Upper lobe of left lung (tissue), 6 donors: ENCODE measurements around the gene ADCY7. TPM values are rescaled to one million over a fixed set of nuclear protein-coding genes. Genes with fewer than 3 reads are reported as not detected.

Source experiments
- ATAC-seq, 2 donors: fragments of 200-7000 bp; cut with Tn5 transposase; one replicate each; pipeline ENCODE4 v1.9.1; 2022; ENCODE audit warnings: mild to moderate bottlenecking in 2 of 2, moderate library complexity in 2 of 2; ENCODE audit not compliant: low FRiP score in 2 of 2
- DNase-seq, 2 donors: peaks; one replicate each; pipeline ENCODE4 v3.0.0-alpha.2; 2019 to 2020
- H3K27ac ChIP-seq, 4 donors: fragments of 200-600 bp; sonication (generic); one replicate each; pipeline ENCODE4 v1.5.1; 2016 to 2019
- H3K27me3 ChIP-seq, 4 donors: fragments of 200-600 bp; sonication (generic); one replicate each; pipeline ENCODE4 v1.5.1; 2017 to 2019
- H3K36me3 ChIP-seq, 4 donors: fragments of 200-600 bp; sonication (generic); one replicate each; pipeline ENCODE4 v1.5.1; 2016 to 2019
- H3K4me1 ChIP-seq, 4 donors: fragments of 200-600 bp; sonication (generic); one replicate each; pipeline ENCODE4 v1.5.1; 2018 to 2019
- H3K4me3 ChIP-seq, 4 donors: fragments of 200-600 bp; sonication (generic); one replicate each; pipeline ENCODE4 v1.5.1; 2017 to 2019; ENCODE audit warnings: mild to moderate bottlenecking in 2 of 4, moderate library complexity in 1 of 4
- H3K9me3 ChIP-seq, 4 donors: fragments of 200-600 bp; sonication (generic); one replicate each; pipeline ENCODE4 v1.5.1; 2018 to 2019
- EP300 ChIP-seq, 4 donors: sonication (generic); formaldehyde crosslinking; IDR thresholded peaks; one replicate each; pipeline ENCODE4 v1.5.1; 2017; ENCODE audit warnings: antibody characterized with exemption in 4 of 4, control low read depth in 2 of 4
- POLR2A ChIP-seq, 4 donors: fragments of 450-650 bp; IDR thresholded peaks; one replicate each; pipeline ENCODE4 v1.5.1; 2016 to 2017; ENCODE audit warnings: antibody characterized with exemption in 4 of 4, mild to moderate bottlenecking in 2 of 4
- POLR2AphosphoS5 ChIP-seq, 2 donors: sonication (generic); formaldehyde crosslinking; IDR thresholded peaks; one replicate each; pipeline ENCODE4 v1.5.1; 2017; ENCODE audit warnings: antibody characterized with exemption in 2 of 2
- WGBS, 2 donors: methylation state at CpG; one replicate each; pipeline ENCODE4 v1.1.5; 2017 to 2018; 5-methylcytosine and 5-hydroxymethylcytosine counted together
- total RNA-seq, 6 donors: library from RNA; depleted of rRNA in 4 of 6; stranded (reverse); fragments of >200 nt in 4 of 6; gene quantifications; one replicate each; pipeline versions ENCODE4 v1.1.0 to v1.2.1, GENCODE V29; 2016 to 2021
- TF ChIP-seq, protein P1 (sequence below), 6 experiments: fragments of 450-650 bp in 4 of 6; fragments of 200-600 bp in 2 of 6; sonication (generic) in 2 of 6; IDR thresholded peaks; one replicate each; pipeline ENCODE4 v1.5.1; 2016 to 2019; ENCODE audit warnings: antibody characterized with exemption in 6 of 6
- donor health status: DM: no; HTN: no; CAD: no; lungs with moderate emphysema.
- donor health status: DM: no; HTN: yes; CAD: no; lungs with severe emphysema.

Gene ADCY7
- total RNA-seq, 6 donors from 2014 or later = 46.9 to 177 (median 101) TPM

DNA sequence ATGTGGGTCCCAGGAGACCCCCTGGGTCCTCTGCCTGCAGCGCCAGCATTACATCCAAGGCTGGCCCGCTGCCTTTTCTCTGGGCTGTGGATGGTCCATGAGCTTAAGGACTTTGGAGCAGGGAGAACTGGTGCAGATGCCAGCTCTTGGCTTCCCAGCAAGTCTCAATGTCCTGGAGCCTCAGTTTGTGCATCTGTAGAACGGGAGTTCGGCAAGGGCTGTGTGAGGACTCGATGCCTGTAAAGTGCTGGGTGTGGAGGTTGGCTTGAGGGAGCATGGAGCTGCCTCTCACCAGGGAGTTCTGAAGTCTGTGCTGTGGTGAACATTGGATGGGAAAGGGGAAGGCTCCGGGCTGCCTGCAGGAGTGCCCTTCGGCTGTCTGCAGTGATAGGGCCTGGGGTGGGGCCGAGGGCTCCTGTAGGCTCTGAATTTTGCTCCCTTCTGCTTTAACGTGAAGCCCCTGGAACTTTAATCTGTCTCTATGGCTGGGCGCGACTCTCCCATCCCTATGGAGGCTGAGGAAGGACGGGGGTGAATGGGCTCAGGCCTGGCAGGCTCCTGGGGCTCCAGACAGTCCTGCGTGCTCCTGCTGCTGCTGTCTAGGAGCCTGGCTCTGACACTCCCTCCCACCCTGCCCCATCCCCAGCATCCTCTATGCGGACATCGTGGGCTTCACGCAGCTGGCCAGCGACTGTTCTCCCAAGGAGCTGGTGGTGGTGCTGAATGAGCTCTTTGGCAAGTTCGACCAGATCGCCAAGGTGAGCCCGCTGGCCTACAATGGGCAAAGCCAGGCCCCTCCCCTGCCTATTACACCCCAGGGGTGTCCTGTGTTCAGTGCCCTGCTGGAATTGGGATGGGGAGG, 27.9 kb downstream of the ADCY7 start:
- ATAC-seq = no peak
- H3K36me3 ChIP-seq = peaks cover 0 to 74% (median 43%) of the 10 kb centered on the region in 4 donors
- no peaks in the 10 kb centered on the region for H3K4me1 ChIP-seq
- no peaks in the 10 kb centered on the region for H3K27me3 ChIP-seq
- no peak overlapping the region for H3K27ac ChIP-seq
- no peak for DNase-seq
- TF ChIP-seq EP300 (IDR thresholded peaks at IDR 0.05) (no peak), POLR2AphosphoS5 (IDR thresholded peaks at IDR 0.05) (no peak), POLR2A (IDR thresholded peaks at IDR 0.05) (no peak)
- TF ChIP-seq, protein P1, sequence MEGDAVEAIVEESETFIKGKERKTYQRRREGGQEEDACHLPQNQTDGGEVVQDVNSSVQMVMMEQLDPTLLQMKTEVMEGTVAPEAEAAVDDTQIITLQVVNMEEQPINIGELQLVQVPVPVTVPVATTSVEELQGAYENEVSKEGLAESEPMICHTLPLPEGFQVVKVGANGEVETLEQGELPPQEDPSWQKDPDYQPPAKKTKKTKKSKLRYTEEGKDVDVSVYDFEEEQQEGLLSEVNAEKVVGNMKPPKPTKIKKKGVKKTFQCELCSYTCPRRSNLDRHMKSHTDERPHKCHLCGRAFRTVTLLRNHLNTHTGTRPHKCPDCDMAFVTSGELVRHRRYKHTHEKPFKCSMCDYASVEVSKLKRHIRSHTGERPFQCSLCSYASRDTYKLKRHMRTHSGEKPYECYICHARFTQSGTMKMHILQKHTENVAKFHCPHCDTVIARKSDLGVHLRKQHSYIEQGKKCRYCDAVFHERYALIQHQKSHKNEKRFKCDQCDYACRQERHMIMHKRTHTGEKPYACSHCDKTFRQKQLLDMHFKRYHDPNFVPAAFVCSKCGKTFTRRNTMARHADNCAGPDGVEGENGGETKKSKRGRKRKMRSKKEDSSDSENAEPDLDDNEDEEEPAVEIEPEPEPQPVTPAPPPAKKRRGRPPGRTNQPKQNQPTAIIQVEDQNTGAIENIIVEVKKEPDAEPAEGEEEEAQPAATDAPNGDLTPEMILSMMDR (IDR thresholded peaks at IDR 0.05) = no peak
- 86 to 96% methylated on average over 7 to 20 of the region's 20 CpGs for WGBS, 2 donors
- H3K4me3 ChIP-seq = no peak overlapping the region
- H3K9me3 ChIP-seq = no peaks in the 10 kb centered on the region

DNA sequence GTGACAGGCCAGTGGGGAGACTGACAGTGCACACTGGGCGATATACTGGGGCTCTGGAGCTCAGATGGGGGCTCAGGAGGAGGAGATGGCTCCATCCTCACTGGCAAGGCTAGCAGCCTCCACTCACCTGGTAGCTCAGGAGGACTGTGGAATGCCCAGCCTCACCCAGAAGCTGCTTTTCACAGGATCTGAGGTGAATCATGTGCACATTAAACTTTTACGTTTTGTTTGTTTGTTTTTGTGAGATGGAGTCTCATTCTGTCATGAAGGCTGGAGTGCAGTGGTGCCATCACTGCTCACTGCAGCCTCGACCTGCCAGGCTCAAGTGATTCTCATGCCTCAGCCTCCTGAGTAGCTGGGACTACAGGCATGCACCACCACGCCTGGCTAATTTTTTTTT, 28.6 kb downstream of the ADCY7 start:
- H3K27ac ChIP-seq = no peak overlapping the region
- no peak for DNase-seq
- TF ChIP-seq, protein P1 (IDR thresholded peaks at IDR 0.05) = no peak
- TF ChIP-seq POLR2A (IDR thresholded peaks at IDR 0.05) = no peak
- TF ChIP-seq EP300 (IDR thresholded peaks at IDR 0.05) = no peak
- TF ChIP-seq POLR2AphosphoS5 (IDR thresholded peaks at IDR 0.05) = no peak
- H3K9me3 ChIP-seq = no peaks in the 10 kb centered on the region
- peaks cover 0 to 77% (median 42%) of the 10 kb centered on the region in 4 donors for H3K36me3 ChIP-seq
- ATAC-seq = no peak
- no peaks in the 10 kb centered on the region for H3K4me1 ChIP-seq
- WGBS, 2 donors = 87 to 91% methylated on average over 4 of the region's 4 CpGs
- no peak overlapping the region for H3K4me3 ChIP-seq
- no peaks in the 10 kb centered on the region for H3K27me3 ChIP-seq

DNA sequence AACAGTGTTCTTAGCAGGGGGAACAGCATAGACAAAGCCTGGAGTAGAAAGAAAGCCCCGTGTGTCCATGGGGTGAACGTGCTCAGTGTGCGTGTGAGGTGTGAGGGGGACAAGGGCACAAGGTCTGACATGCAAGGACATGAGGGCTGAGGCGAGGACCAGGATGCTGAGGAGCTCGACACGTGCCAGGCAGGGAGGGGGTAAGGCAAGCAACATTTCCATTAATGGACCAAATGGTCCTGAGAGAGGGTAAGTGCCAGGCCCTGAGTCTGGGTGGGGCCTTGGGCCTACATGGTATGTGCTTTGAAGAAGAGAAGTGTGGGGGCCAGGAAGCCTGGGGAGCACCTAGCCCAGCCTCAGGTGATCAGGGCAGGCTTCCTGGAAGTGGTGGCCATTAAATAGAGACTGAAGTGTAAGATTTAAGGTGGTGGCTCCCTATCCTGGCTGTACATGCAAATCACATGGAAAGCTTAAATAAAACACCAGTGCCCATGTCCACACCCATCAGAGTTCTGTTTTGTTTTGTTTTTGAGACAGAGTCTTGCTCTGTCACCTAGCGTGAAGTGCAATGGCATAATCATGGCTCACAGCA, 29.3 kb downstream of the ADCY7 start:
- Histone ChIP-seq H3K4me1 (no peaks in the 10 kb centered on the region), H3K4me3 (no peak overlapping the region), H3K27me3 (no peaks in the 10 kb centered on the region), H3K27ac (no peak overlapping the region), H3K9me3 (no peaks in the 10 kb centered on the region), H3K36me3 (peaks cover 0 to 76% (median 43%) of the 10 kb centered on the region in 4 donors)
- WGBS, 2 donors = 98 to 99% methylated on average over 7 of the region's 7 CpGs
- DNase-seq = no peak
- no peak for ATAC-seq
- TF ChIP-seq EP300 (IDR thresholded peaks at IDR 0.05) (no peak), POLR2A (IDR thresholded peaks at IDR 0.05) (no peak), POLR2AphosphoS5 (IDR thresholded peaks at IDR 0.05) (no peak)
- TF ChIP-seq, protein P1 (IDR thresholded peaks at IDR 0.05) = no peak

DNA sequence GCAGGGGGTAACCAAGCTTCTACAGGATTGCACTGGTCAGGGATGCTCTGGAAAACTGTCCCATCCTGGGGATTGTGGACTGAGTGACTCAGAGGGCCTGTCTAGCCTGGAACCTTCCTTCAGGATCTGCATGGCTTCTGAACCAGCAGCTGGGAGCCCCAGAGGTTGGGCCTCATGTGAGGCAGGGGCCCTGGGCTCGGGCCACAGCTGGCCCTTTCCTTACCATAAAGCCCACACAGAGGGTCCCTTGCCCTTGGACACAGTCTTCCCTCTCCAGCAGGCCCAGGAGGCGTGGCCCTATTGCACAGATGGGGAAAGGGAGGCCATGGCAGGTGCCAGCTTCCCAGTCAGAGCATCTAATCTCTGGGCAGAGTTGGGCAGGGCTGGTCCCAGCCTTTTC, 30.5 kb downstream of the ADCY7 start:
- no peak for DNase-seq
- H3K4me1 ChIP-seq = peaks cover 0 to 6% (median under 1%) of the 10 kb centered on the region in 4 donors
- WGBS, 2 donors = 78% methylated on average over 2 of the region's 2 CpGs; no CpG with 5 or more reads in 1 of the 2 donors
- no peak overlapping the region for H3K4me3 ChIP-seq
- TF ChIP-seq POLR2AphosphoS5 (IDR thresholded peaks at IDR 0.05) = no peak
- no peak for TF ChIP-seq POLR2A (IDR thresholded peaks at IDR 0.05)
- TF ChIP-seq EP300 (IDR thresholded peaks at IDR 0.05) = no peak
- TF ChIP-seq, protein P1 (IDR thresholded peaks at IDR 0.05) = no peak
- no peak overlapping the region for H3K27ac ChIP-seq
- no peak for ATAC-seq
- H3K9me3 ChIP-seq = no peaks in the 10 kb centered on the region
- no peaks in the 10 kb centered on the region for H3K27me3 ChIP-seq
- H3K36me3 ChIP-seq = peaks cover 0 to 75% (median 41%) of the 10 kb centered on the region in 4 donors
